ENCODE results near the gene SULT1A2.
"Not testable (repeated sequence)": the region's sequence is repeated elsewhere in the genome, so short reads cannot be mapped to it uniquely, and the experiment has no call there.

SULT1A2 gene

DNA sequence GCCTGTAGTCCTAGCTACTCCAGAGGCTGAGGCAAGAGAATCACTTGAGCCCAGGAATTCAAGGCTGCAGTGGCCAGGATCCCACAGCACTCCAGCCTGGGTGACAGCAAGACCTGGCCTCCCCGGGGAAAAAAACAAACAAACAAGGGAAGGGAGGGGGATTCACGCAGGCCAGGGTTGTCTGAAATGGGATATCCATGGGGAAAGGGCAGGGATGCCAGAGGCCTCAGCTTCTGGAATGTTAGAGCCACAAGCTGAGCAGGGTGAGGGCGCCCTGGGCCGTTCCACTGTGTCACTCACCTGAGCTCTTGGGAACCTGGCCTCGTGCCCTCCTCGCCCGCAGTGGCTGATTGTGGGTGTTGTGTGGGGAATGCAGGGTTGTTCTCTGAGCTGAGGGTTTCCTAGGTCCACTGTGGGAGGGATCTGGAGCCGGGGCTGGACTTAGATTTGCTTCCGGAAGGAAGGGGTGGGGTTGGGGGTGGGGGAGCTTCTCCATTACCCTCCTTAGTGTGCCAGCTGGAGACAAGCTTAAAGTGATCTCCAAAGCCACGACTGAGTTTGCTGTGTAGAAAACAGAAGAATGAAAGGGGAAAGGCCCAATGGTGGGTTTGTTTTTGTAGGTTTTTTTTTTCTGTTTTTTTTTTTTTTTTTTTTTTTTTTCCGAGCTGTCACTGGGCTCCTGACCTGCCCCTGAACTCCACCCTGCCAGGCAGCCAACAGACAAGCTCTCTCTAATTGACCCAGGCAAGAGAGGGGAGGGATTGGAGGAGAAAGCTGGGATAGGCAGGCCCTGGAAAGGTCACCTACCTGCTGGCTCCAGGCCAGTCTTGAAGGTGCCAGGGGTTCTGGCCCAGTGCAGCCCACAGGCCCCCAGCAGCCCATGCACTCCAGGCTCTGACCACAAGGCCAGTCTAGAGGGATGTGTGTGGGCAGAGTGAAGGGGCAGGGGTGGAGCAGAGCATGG is 13.1 kb upstream of the SULT1A2 start, which contains the start of gene SULT1A1:
SULT1A1 (minus strand) TSS at position 414 of the 964 bp plus-strand sequence. CDS start 1,189 bp downstream, outside the sequence.
- peak; percentile 59 for DNase-seq (ENCODE audit: low read depth)

DNA sequence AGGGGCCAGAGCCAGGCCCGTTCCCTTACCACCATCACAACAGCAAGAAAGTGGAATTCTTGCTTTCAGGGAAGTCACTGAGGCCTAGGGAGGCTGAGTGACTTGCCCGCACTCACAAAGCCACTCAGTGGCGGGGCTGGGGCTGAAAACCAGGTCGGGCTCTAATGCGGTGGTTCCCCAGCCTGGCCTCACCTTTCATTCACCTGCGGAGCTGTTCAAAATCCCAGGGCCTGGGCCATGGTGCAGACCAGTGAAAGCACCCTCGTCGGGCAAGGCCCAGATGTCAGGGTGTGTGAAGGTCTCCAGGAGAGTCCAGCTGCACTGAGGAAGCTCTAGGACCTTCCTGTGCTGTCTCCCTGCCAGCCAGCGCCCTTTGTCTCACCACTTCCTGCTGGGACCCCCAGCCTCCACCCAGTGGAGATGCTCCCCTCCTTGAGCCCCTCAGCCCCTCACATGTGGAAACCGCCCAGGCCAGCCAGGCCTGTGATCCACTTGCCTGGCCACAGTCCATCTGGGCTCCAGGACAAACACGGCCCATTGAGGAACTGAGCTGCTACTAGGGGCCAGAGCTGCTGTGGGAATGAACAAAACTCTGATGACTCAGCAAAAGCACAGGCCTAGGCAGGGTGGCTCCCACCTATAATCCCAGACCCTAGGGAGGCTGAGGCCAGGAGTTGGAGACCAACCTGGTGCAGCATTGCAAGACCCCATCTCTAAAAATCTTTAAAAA is 12.2 kb upstream of the SULT1A2 start:
- DNase-seq (ENCODE audit: low read depth): not testable (repeated sequence)

DNA sequence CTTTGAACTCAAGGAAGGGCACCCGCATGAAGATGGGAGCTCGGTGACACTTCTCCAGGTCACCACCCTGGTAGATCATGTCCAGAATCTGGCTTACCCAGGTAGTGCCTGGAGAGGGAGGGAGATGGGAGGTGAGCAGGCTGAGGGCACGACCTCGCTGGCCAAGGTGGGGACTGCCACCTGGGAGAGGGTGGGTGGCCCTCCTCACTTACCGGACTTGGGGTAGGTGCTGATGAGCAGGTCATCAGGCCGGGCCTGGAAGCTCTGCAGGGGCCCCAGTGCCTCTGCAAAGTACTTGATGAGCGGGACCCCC is 11.6 kb upstream of the SULT1A2 start:
- not testable (repeated sequence) for DNase-seq (ENCODE audit: low read depth)

DNA sequence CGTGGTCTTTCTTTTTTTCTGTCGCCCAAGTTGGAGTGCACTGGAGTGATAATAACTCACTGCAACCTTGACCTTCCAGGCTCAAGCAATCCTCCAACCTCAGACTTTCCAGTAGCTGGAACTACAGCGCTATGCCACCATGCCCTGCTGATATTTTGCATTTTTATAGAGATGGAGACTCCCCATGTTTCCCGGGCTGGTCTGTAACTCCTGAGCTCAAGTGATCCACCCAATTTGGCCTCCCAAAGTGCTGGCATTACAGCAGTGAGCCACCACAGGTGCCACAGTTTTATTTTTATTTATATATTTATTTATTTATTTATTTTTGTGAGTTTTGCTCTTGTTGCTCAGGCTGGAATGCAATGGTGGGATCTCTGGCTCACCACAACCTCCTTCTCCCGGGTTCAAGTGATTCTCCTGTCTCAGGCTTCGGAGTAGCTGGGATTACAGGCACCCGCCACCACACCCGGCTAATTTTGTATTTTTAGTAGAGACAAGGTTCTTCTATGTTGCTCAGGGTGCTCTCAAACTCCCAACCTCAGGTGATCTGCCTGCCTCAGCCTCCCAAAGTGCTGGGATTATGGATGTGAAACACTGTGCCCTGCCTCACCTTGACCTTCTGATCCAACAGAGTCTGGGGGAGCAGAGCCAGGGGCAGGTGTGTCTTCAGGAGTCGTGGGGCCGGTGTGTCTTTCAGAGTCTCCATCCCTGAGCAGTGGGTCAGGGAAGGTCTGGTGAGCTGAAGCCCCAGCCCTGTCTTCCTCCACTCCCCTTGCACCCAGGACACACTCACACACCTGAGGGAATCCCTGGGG is 11.0 kb upstream of the SULT1A2 start:
- not testable (repeated sequence) for DNase-seq (ENCODE audit: low read depth)

DNA sequence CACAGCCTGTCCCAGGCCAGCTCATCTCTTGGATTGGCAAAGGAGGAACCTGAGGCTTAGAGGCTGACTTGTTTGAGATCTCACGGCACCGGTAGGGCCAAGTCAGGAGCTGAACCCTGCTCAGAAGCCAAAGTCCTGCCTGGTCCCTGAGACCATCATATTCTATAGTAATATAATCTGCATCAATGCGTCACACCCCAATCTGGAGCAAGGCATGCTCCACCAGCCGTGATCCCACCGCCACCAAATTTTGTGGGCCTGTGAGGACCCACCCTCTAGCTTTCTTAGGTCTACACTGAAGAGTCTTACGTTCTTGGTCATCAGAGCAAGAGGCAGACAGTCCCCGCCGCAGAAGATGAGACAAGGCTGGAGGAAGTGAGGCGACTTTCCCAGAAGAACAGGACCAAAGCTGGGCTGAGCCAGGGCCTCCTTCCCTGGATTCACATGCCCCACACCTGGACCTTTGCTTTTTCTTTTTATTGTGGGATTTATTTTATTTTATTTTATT is 10.3 kb upstream of the SULT1A2 start:
- no peak for DNase-seq (ENCODE audit: low read depth)

DNA sequence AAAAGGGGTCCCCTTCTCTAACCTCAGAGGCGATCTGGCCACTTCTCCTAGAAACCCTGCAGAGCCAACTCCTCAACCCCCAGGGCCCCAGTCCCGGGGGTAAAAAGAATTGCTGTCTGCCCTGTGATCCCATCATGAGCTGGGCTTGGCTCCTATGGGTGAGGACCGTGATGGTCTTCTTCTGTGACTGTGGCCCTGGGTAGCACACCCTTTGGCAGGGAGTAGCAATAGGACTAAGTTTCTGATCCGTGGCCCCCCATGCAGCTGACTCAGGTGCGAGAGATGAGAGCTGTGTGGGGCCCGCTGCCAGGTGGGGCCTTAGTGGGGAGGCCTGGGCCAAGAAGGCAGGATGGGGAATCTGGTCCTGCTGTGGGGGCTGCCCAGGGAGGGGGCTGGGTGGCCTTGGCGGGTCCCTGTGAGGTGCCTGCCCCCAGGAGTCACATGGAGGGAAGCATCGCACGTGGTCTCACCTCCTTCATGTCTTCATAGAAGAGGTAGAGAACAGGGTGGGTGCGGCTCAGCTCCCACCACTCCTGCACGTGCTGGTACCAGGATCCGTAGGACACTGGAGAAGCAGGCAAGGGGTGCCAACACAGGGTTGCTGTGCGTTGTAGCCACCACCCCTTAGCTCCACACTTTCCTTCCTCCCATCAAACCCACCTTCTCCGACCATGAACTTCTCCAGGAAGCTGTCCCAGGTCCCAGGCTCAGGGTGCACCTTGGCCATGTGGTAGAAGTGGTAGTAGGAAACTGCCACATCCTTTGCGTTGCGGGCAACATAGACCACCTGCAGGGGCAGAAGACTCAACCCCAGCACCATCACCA is 9.7 kb upstream of the SULT1A2 start:
- DNase-seq (ENCODE audit: low read depth): no peak

DNA sequence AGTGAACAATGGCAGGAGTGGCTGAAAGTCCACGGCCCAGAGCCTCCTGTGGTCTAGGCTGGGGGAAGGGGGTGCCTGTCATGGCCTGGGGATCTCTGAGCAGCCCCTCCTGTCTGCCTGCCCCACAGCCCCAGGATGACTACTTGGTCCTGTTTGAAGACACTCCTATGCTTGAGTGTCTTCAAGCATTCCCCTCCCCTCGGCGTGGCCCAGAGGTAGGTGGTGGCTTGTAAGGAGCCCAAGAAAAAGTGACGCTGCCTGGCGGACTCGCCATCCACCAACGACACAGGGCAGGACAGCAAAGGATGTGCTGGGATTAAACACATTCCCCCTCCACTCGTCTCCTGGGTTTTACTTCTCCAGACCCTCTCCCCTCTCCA is 7.3 kb upstream of the SULT1A2 start:
- no peak for DNase-seq (ENCODE audit: low read depth)

DNA sequence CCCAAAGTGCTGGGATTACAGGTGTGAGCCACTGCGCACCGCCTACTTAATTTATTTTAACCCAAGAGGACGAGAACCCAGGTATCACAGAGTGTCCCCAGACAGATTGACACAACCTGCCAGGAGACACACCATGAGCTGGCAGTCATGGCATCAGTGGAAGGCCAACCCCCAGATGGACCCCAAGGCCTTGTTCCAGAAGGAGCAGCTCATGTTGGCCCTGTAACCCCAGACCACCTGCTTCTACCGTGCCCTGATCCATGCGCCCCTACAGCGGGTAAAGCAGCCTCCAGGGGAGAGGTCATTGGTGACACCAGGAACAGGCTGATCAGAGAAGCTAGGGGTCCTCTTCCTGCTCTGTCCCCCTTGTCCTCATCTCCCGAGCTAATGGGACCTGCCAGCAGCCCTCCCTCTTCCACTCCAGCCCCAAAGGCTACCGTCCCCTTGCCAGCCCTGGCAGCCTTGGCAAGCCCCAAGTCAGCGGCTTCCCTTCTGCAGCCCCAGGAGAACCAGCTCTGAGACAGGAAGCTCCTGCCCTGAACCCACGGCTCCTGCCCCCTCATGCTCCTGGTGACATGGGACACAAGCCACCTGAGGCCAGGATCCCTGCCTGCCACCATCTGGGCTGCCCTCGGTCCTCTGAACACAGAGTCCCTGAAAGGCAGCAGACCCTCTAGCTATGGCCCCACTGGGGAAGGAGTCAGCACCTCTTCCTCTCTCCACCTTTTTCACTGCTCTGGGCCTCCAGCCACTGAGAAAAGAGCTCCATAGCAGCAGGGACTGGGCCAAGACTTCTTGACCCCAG is 6.7 kb upstream of the SULT1A2 start:
- no peak for DNase-seq (ENCODE audit: low read depth)

DNA sequence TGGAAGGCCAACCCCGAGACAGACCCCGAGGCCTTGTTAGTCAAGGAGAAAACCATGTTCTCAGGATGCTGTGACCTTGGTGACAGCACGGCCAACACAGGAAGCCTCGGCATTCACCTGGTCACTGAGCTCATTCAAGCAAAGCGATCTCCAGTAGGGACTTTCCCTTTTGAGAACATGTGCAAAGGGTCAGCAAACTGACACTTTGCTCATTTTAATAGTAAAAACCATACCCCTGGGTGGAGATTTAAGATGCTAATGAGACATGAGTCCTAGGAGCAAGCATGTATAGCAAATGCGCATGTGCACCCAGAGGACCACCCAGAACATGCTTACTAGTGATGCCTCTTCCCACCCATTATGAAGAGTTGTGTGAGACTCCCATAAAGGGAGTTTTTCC is 5.7 kb upstream of the SULT1A2 start:
- DNase-seq (ENCODE audit: low read depth): no peak

DNA sequence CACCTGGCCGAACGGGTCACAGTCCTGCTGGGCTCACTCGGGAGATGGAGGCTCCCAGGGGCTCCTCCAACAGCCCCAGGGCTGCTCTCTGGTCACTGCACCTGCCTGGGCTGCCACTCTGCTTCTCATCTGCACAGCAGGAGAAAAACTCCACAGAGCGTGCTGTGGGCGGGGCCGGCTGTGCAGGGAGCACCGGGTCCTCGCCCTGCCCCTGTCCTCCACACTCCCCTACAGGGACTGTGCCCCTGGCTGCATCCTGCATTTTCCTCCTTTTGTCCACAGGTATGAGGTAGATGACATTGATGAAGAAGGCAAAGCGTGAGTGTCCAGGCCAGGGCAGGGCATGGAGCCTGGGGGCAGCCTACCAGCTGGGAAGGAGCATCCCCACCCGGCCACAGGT is 5.2 kb upstream of the SULT1A2 start:
- not testable (repeated sequence) for DNase-seq (ENCODE audit: low read depth)

DNA sequence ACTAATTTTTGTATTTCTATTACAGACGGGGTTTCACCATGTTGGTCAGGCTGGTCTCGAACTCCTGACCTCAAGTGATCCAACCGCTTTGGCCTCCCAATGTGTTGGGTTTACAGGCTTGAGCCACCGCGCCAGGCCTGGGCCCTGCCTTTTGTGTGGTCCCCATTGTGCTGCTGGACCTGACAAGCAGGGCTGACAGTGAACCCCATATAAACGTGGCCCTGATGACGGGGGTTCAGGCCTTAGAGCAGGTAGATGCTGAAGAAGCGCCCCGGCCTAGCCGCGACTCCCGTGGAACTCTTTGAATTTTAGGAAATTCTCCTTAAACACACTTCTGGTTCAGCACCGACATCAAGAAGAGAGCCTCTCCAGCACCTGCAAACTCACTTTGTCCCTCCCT is 4.7 kb upstream of the SULT1A2 start:
- DNase-seq (ENCODE audit: low read depth): not testable (repeated sequence)

DNA sequence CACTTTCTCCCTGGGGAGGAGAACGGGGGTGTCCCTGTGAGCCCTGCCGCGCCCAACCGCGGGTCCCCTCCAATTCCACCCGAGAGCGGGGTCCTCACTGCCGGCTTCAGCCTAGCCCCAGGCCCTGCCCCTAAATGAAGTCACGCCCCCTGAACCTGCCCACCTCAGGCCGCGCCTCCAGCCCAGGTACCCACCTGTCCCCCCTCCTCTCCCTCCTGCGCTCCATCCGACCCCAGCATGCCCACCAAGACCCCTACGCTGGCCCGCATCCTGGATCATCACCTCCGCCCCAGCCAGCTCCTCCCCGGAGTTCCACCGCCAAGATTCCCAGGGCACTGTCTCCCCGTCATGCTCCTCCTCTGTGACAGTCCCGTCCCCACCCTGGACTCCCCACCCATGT is 4.1 kb upstream of the SULT1A2 start:
- not testable (repeated sequence) for DNase-seq (ENCODE audit: low read depth)

DNA sequence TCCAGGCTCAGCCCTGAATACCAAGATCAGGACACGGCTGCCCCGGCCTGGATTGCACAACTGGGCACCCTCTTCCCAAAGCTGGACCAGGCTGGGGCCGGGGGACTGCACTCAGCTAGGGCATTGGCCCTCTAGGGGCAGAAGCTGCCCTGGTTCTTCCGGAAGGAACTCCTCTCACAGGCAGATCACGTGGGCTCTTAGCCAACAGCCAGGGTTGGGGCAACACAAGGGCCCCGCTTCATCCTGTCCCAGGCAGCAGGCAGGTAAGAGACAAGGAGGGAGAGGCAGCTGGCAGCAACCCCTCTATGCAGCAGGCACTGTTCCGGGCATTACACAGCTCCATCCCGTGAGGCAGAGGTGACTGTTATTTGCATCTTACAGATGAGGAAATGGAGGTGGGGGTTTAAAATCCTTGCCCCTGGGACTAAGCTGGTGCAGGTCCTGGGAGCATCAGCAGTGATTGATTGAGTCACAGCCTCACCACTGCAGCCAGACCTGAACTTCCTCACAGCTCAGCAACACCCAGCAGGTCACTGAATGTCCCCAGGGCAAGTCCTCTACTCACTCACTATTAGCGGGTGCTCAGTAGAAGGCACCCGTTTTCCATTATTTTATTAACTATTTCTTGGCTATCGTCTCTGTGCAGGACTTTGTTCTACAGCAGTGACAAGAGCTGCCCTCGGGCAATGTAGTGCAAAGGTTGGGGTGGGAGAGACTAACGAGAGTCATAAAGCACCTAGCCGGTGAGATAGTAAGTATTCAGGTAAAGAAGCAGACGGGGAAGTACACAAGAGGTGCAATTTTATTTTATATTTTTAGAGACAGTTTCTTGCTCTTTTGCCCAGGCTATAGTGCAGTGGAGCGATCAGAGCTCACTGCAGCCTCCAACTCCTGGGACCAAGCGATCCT is 2.8 kb upstream of the SULT1A2 start:
- DNase-seq (ENCODE audit: low read depth): not testable (repeated sequence)

DNA sequence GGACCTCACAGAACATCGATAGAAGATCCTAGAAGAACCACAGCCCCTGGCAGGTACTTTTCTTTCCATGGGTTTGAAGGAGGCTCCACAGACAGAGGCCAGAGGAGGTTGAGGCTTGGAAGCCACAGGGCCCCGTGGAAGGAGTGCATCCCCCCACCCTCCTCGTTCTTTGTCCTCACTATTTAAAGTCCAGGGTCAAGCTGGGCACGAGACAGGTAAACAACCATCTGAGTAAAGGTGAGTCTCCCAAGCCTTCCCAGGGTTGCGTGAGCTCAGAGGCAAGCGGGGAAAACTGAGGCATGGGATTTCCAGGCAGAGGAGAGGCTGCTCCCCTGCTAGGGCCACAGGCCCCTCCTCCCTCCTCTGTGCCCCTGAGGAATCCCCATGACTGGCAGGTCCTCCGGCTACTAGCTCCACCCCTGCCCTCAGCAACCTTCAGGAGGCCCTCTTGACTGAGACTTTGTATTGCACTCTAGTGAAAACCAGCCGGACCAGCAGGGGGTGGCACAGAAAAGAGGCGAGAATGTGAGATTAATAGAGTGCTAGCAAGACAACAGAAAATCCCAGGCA is 927 bp upstream of the SULT1A2 start:
- DNase-seq (ENCODE audit: low read depth): peak; percentile 79

DNA sequence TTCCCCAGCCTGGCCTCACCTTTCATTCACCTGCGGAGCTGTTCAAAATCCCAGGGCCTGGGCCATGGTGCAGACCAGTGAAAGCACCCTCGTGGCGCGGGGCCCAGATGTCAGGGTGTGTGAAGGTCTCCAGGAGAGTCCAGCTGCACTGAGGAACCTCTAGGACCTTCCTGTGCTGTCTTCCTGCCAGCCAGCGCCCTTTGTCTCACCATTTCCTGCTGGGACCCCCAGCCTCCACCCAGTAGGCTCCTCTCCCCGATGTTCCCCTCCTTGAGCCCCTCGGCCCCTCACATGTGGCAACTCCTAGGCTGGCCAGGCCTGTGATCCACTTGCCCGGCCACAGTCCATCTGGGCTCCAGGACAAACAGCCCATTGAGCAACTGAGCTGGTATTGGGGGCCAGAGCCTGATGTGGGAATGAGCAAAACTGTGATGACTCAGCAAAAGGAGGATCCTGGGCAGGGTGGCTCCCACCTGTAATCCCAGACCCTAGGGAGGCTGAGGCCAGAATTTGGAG is 677 bp downstream of the SULT1A2 start:
- no peak for DNase-seq (ENCODE audit: low read depth)

DNA sequence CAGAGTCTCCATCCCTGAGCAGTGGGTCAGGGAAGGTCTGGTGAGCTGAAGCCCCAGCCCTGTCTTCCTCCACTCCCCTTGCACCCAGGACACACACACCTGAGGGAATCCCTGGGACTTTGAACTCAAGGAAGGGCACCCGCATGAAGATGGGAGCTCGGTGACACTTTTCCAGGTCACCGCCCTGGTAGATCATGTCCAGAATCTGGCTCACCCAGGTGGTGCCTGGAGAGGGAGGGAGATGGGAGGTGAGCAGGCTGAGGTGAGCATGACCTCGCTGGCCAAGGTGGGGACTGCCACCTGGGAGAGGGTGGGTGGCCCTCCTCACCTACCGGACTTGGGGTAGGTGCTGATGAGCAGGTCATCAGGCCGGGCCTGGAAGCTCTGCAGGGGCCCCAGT is 1.4 kb downstream of the SULT1A2 start:
- DNase-seq (ENCODE audit: low read depth): not testable (repeated sequence)

DNA sequence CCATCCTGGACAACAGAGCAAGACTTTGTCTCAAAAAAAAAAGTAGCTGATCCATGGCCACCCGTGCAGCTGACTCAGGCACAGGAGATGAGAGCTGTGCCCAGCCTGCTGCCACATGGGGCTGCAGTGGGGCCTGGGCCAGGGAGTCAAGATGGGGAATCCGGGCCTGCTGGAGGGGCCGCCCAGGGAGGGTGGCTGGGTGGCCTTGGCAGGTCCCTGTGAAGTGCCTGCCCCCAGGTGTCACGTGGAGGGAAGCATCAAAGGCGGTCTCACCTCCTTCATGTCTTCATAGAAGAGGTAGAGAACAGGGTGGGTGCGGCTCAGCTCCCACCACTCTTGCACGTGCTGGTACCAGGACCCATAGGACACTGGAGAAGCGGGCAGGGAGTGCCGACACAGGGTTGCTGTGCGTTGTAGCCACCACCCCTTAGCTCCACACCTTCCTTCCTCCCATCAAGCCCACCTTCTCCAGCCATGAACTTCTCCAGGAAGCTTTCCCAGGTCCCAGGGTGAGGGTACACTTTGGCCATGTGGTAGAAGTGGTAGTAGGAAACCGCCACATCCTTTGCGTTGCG is 3.8 kb downstream of the SULT1A2 start:
- no peak for DNase-seq (ENCODE audit: low read depth)

DNA sequence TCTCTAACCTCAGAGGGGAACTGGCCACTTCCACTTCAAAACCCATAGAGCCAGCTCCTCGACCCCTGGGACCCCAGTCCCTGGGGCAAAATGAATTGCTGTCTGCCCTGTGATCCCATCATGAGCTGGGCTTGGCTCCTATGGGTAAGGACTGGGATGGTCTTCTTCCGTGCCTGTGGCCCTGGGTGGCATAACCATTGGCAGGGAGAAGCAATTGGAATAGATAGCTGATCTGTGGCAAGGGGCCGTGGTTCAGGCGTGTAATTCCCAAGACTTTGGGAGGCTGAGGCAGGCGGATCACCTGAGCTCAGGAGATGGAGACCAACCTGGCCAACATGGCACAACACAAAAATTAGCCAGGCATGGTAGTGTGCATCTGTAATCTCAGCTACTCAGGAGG is 4.3 kb downstream of the SULT1A2 start:
- no peak for DNase-seq (ENCODE audit: low read depth)

Measured in CMK (cell line).